ENCODE measurements around the gene FFAR4. TPM values are rescaled to one million over a fixed set of nuclear protein-coding genes. Genes with fewer than 3 reads are reported as not detected.

The FFAR4 gene
- total RNA-seq, 1 experiment from 2014 or later = 0.92 TPM

DNA sequence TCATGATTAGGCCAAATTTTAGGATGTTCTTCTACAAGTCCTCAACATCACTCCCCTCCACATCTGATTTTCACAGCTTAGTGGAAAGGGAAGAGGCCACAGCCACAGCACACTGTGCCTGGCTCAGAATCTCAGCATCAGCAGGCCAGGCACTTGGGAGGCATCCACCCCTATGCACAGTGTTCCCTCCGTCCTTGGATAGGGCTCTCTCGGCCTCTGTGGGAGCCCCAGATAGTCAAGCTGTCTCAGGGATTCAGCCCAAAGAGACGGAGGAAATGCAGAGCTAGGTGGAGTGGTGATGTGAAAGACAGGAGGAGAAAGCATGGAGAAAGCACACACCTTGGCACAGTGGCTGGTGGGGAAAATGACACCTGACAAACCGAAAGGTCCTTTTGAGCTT, 33.3 kb downstream of the FFAR4 start:
- Histone ChIP-seq H3K4me1 (ENCODE audit: control insufficient read depth, insufficient read depth, low read length) (no peaks in the 10 kb centered on the region), H3K4me3 (ENCODE audit: low read depth in 2 of 2, low read length in 2 of 2) (no peak overlapping the region), H3K27me3 (ENCODE audit: control insufficient read depth, insufficient read depth, low read length) (peaks cover 32% of the 10 kb centered on the region), H3K36me3 (ENCODE audit: control insufficient read depth, insufficient read depth, low read length) (no peaks in the 10 kb centered on the region), H3K9me3 (ENCODE audit: control insufficient read depth, insufficient read depth, low read depth, low read length) (no peaks in the 10 kb centered on the region), H3K27ac (ENCODE audit: low read length) (no peak overlapping the region)
- CTCF ChIA-PET = no interaction called here
- in situ Hi-C loops (cut with HindIII; ENCODE audit: low pct_unique_long_range_greater_than_20kb, low sequenced_read_pairs) (no loop called here), intact Hi-C loops (cut with micrococcal nuclease; ENCODE audit: unreplicated experiment) (no loop called here)
- TF ChIP-seq SIN3A (IDR thresholded peaks at IDR 0.05; ENCODE audit: borderline replicate concordance, insufficient read depth, low read depth, low read length) (no peak), POLR2AphosphoS5 (IDR thresholded peaks at IDR 0.05; ENCODE audit: low read depth, low read length) (no peak), TCF7L2 (IDR thresholded peaks at IDR 0.05; ENCODE audit: low read depth, low read length) (no peak)
- TF ChIP-seq, protein P1, sequence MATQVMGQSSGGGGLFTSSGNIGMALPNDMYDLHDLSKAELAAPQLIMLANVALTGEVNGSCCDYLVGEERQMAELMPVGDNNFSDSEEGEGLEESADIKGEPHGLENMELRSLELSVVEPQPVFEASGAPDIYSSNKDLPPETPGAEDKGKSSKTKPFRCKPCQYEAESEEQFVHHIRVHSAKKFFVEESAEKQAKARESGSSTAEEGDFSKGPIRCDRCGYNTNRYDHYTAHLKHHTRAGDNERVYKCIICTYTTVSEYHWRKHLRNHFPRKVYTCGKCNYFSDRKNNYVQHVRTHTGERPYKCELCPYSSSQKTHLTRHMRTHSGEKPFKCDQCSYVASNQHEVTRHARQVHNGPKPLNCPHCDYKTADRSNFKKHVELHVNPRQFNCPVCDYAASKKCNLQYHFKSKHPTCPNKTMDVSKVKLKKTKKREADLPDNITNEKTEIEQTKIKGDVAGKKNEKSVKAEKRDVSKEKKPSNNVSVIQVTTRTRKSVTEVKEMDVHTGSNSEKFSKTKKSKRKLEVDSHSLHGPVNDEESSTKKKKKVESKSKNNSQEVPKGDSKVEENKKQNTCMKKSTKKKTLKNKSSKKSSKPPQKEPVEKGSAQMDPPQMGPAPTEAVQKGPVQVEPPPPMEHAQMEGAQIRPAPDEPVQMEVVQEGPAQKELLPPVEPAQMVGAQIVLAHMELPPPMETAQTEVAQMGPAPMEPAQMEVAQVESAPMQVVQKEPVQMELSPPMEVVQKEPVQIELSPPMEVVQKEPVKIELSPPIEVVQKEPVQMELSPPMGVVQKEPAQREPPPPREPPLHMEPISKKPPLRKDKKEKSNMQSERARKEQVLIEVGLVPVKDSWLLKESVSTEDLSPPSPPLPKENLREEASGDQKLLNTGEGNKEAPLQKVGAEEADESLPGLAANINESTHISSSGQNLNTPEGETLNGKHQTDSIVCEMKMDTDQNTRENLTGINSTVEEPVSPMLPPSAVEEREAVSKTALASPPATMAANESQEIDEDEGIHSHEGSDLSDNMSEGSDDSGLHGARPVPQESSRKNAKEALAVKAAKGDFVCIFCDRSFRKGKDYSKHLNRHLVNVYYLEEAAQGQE (IDR thresholded peaks at IDR 0.05; ENCODE audit: insufficient read depth in 1 of 2, low read depth in 2 of 2, low read length in 1 of 2) = no peak
- TF ChIP-seq, protein P2, sequence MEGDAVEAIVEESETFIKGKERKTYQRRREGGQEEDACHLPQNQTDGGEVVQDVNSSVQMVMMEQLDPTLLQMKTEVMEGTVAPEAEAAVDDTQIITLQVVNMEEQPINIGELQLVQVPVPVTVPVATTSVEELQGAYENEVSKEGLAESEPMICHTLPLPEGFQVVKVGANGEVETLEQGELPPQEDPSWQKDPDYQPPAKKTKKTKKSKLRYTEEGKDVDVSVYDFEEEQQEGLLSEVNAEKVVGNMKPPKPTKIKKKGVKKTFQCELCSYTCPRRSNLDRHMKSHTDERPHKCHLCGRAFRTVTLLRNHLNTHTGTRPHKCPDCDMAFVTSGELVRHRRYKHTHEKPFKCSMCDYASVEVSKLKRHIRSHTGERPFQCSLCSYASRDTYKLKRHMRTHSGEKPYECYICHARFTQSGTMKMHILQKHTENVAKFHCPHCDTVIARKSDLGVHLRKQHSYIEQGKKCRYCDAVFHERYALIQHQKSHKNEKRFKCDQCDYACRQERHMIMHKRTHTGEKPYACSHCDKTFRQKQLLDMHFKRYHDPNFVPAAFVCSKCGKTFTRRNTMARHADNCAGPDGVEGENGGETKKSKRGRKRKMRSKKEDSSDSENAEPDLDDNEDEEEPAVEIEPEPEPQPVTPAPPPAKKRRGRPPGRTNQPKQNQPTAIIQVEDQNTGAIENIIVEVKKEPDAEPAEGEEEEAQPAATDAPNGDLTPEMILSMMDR (IDR thresholded peaks at IDR 0.05) = no peak
- BruUV-seq (replicated peaks) = no TSS peak
- no peak for DNase-seq (ENCODE audit: low read depth, low spot score)
- POLR2A ChIA-PET = no interaction called here
- ATAC-seq = no peak

DNA sequence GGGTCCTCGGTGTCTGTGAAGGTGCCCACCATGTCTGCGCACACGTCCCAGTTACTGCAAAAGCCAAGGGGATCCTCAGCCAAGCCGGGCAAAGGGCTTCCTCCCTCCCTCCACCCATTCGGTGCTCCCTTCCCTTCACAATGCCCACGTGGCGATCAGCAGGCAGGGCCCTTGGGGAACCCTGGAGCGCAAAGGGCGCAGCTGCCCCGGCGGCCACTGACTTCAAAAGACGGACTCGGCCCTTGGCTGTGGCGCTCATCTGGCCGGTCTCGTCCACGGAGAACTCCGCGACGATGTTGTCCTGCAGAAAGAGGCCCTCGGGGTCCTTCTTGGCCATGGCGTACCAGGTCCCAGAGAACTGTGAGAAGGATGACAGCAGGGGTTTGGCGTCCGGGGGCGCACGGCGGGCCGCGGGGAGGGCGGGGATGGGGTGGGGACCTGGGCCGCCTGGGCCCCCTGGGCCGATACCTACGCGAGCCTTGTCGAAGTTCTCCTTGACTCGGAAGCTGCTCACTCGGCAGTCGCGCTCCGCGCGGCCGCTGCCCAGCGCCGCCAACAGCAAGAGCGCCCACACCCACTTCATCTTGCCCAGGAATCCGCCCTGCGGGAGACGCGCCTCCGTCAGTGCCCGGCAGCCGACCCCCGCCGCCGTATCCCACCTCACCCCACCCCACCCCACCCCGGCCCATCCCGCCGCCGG, 34.1 kb downstream of the FFAR4 start:
- peak overlapping the region; percentile 19 to 39; a peak in 3 of 4 replicates for H3K4me3 ChIP-seq (ENCODE audit: low read depth in 2 of 2, low read length in 2 of 2)
- CTCF ChIA-PET = interaction anchor here (0.6 kb wide), 1 partner anchor 14 kb away, joined by 3 read pairs; no protein-coding TSS in a partner anchor

More for the DNA sequence above, 34.1 kb downstream of the FFAR4 start:
- DNase-seq (ENCODE audit: low read depth, low spot score) = no peak
- no peak for TF ChIP-seq POLR2AphosphoS5 (IDR thresholded peaks at IDR 0.05; ENCODE audit: low read depth, low read length)
- TF ChIP-seq, protein P1 (IDR thresholded peaks at IDR 0.05; ENCODE audit: insufficient read depth in 1 of 2, low read depth in 2 of 2, low read length in 1 of 2) = no peak
- no peak for TF ChIP-seq SIN3A (IDR thresholded peaks at IDR 0.05; ENCODE audit: borderline replicate concordance, insufficient read depth, low read depth, low read length)
- no peak for TF ChIP-seq TCF7L2 (IDR thresholded peaks at IDR 0.05; ENCODE audit: low read depth, low read length)
- TF ChIP-seq, protein P2 (IDR thresholded peaks at IDR 0.05) = no peak
- H3K4me1 ChIP-seq (ENCODE audit: control insufficient read depth, insufficient read depth, low read length) = no peaks in the 10 kb centered on the region
- POLR2A ChIA-PET = no interaction called here
- H3K36me3 ChIP-seq (ENCODE audit: control insufficient read depth, insufficient read depth, low read length) = no peaks in the 10 kb centered on the region
- intact Hi-C loops (cut with micrococcal nuclease; ENCODE audit: unreplicated experiment) = no loop called here
- ATAC-seq = peak; percentile 83
- no peak overlapping the region for H3K27ac ChIP-seq (ENCODE audit: low read length)
- in situ Hi-C loops (cut with HindIII; ENCODE audit: low pct_unique_long_range_greater_than_20kb, low sequenced_read_pairs) = no loop called here
- H3K9me3 ChIP-seq (ENCODE audit: control insufficient read depth, insufficient read depth, low read depth, low read length) = no peaks in the 10 kb centered on the region
- peaks cover 32% of the 10 kb centered on the region for H3K27me3 ChIP-seq (ENCODE audit: control insufficient read depth, insufficient read depth, low read length)
- no TSS peak for BruUV-seq (replicated peaks)

Data from Panc1 (cell line).